H1 (cell line): ENCODE results near the gene TGFBR1. TPM values are rescaled to one million over a fixed set of nuclear protein-coding genes. Genes with fewer than 3 reads are reported as not detected.

Experiments
- CTCF ChIA-PET: fragments of 300-600 bp; sonication (Branson Sonifier 250); formaldehyde crosslinking; loops from one replicate; lab custom pipeline; 2021; ENCODE audit not compliant: partially characterized antibody; lab: Charles Lee
- POLR2A ChIA-PET: fragments of 300-600 bp; sonication (Branson Sonifier 250); formaldehyde crosslinking; loops from one replicate; lab custom pipeline; 2021; ENCODE audit warnings: inconsistent platforms; ENCODE audit not compliant: partially characterized antibody; lab: Charles Lee
- DNase-seq, 2 experiments: peaks; one replicate each; pipeline versions ENCODE4 v3.0.0 to v3.0.0-alpha.2; 2010 to 2022; ENCODE audit warnings: low spot score in 2 of 2, low read depth in 1 of 2, mixed read lengths in 1 of 2
- FAIRE-seq: peaks from 2 replicates; lab custom pipeline; 2011; peaks lifted over from hg19 to GRCh38; lab: Jason Lieb, UNC
- H2AFZ ChIP-seq: 2 replicates; pipeline ENCODE4 v1.8.1; 2012; ENCODE audit warnings: low read length, inconsistent platforms
- H2AK5ac ChIP-seq: 2 replicates; pipeline ENCODE4 v1.6.1; 2013; ENCODE audit warnings: low read depth, low read length
- H2BK120ac ChIP-seq: replicated peaks from 2 replicates; pipeline ENCODE3; 2013; ENCODE audit warnings: low read depth, low read length, inconsistent platforms
- H2BK12ac ChIP-seq: 2 replicates; pipeline ENCODE4 v1.6.1; 2013; ENCODE audit warnings: low read depth, low read length
- H2BK15ac ChIP-seq: 2 replicates; pipeline ENCODE4 v1.6.1; 2013; ENCODE audit warnings: low read length
- H2BK20ac ChIP-seq: 2 replicates; pipeline ENCODE4 v1.6.1; 2013; ENCODE audit warnings: low read length
- H2BK5ac ChIP-seq: 2 replicates; pipeline ENCODE4 v1.6.1; 2013; ENCODE audit warnings: low read depth, low read length
- H3K14ac ChIP-seq: 2 replicates; pipeline ENCODE4 v1.6.1; 2013; ENCODE audit warnings: inconsistent platforms; ENCODE audit not compliant: insufficient read length
- H3K18ac ChIP-seq: 2 replicates; pipeline ENCODE4 v1.6.1; 2013; ENCODE audit warnings: low read length; ENCODE audit errors: extremely low read depth
- H3K23ac ChIP-seq: 2 replicates; pipeline ENCODE4 v1.6.1; 2013; ENCODE audit warnings: inconsistent platforms; ENCODE audit not compliant: insufficient read length
- H3K23me2 ChIP-seq: 2 replicates; pipeline ENCODE4 v1.6.1; 2013; ENCODE audit warnings: low read depth, low read length
- H3K27ac ChIP-seq: 2 replicates; pipeline ENCODE4 v1.6.1; 2011; ENCODE audit warnings: low read depth, low read length, inconsistent platforms
- H3K27me3 ChIP-seq, 4 experiments: replicated peaks in 1 of 4; 1 replicate in 1 of 4; 2 replicates in 3 of 4; pipeline versions ENCODE4 v1.6.1 to v1.8.1; 2011 to 2013; ENCODE audit warnings: low read length in 3 of 4, mild to moderate bottlenecking in 3 of 4, inconsistent platforms in 2 of 4, mixed read lengths in 2 of 4, moderate library complexity in 1 of 4; ENCODE audit not compliant: control insufficient read depth in 3 of 4, insufficient read depth in 3 of 4; ENCODE audit errors: extremely low read depth in 1 of 4
- H3K36me3 ChIP-seq, 4 experiments: 2 replicates each; pipeline versions ENCODE4 v1.6.1 to v1.8.1; 2011 to 2013; ENCODE audit warnings: mild to moderate bottlenecking in 4 of 4, low read length in 3 of 4, moderate library complexity in 2 of 4, control low read depth in 1 of 4, inconsistent platforms in 1 of 4; ENCODE audit not compliant: insufficient read depth in 4 of 4, control insufficient read depth in 2 of 4
- H3K4ac ChIP-seq: replicated peaks from 2 replicates; pipeline ENCODE3; 2013; ENCODE audit warnings: low read length, low read depth, mixed read lengths, inconsistent platforms; ENCODE audit not compliant: insufficient read length
- H3K4me1 ChIP-seq, 4 experiments: replicated peaks in 1 of 4; 1 replicate in 1 of 4; 2 replicates in 3 of 4; pipeline versions ENCODE4 v1.6.1 to v1.8.1; 2011 to 2013; ENCODE audit warnings: low read length in 3 of 4, inconsistent platforms in 2 of 4, mixed read lengths in 1 of 4; ENCODE audit not compliant: insufficient read depth in 4 of 4, control insufficient read depth in 3 of 4
- H3K4me2 ChIP-seq, 2 experiments: 2 replicates each; pipeline versions ENCODE4 v1.6.1 to v1.8.1; 2011 to 2013; ENCODE audit warnings: low read depth in 2 of 2, low read length in 2 of 2, control low read depth in 1 of 2, inconsistent platforms in 1 of 2, mild to moderate bottlenecking in 1 of 2; ENCODE audit not compliant: insufficient read depth in 1 of 2
- H3K4me3 ChIP-seq, 4 experiments: fragments of 200-600, 300-600 bp in 1 of 4; sonication (generic), shearing (Covaris generic), sonication (Bioruptor Twin) in 1 of 4; 2 replicates each; pipeline versions ENCODE4 v1.5.1 to v1.8.1; 2011 to 2016; ENCODE audit warnings: low read length in 4 of 4, low read depth in 3 of 4, control low read depth in 2 of 4, inconsistent platforms in 2 of 4, mild to moderate bottlenecking in 2 of 4, mixed read lengths in 1 of 4, moderate library complexity in 1 of 4; ENCODE audit not compliant: insufficient read depth in 2 of 4; ENCODE audit errors: extremely low read depth in 1 of 4
- H3K56ac ChIP-seq: replicated peaks from 2 replicates; pipeline ENCODE3; 2013; ENCODE audit warnings: low read depth, mild to moderate bottlenecking, mixed read lengths, low read length, inconsistent platforms; ENCODE audit not compliant: insufficient read length
- H3K79me1 ChIP-seq: 2 replicates; pipeline ENCODE4 v1.6.1; 2013; ENCODE audit warnings: low read depth, low read length, control low read depth
- H3K79me2 ChIP-seq, 2 experiments: 2 replicates each; pipeline versions ENCODE4 v1.6.1 to v1.8.1; 2012 to 2013; ENCODE audit warnings: low read length in 2 of 2, mild to moderate bottlenecking in 2 of 2, inconsistent platforms in 1 of 2; ENCODE audit not compliant: insufficient read depth in 2 of 2, control insufficient read depth in 1 of 2
- H3K9ac ChIP-seq, 4 experiments: replicated peaks in 1 of 4; 1 replicate in 1 of 4; 2 replicates in 3 of 4; pipeline versions ENCODE4 v1.6.1 to v1.8.1; 2011 to 2013; ENCODE audit warnings: low read depth in 3 of 4, low read length in 3 of 4, control low read depth in 2 of 4, mild to moderate bottlenecking in 2 of 4, moderate library complexity in 2 of 4, inconsistent platforms in 1 of 4; ENCODE audit errors: extremely low read depth in 1 of 4
- H3K9me3 ChIP-seq, 2 experiments: 2 replicates each; pipeline versions ENCODE4 v1.6.1 to v1.8.1; 2012 to 2013; ENCODE audit warnings: mild to moderate bottlenecking in 2 of 2, moderate library complexity in 2 of 2, control low read depth in 1 of 2, inconsistent platforms in 1 of 2, low read depth in 1 of 2, low read length in 1 of 2, mixed read lengths in 1 of 2; ENCODE audit not compliant: insufficient read depth in 2 of 2
- H4K20me1 ChIP-seq, 2 experiments: replicated peaks in 1 of 2; 2 replicates each; pipeline versions ENCODE3 to v1.8.1; 2011 to 2013; ENCODE audit warnings: inconsistent platforms in 2 of 2, low read length in 2 of 2, mild to moderate bottlenecking in 1 of 2; ENCODE audit not compliant: insufficient read depth in 2 of 2, control insufficient read depth in 1 of 2
- H4K5ac ChIP-seq: 2 replicates; pipeline ENCODE4 v1.6.1; 2013; ENCODE audit warnings: low read length, low read depth, mixed read lengths, inconsistent platforms; ENCODE audit not compliant: insufficient read length
- H4K8ac ChIP-seq: 2 replicates; pipeline ENCODE4 v1.8.0; 2013; ENCODE audit warnings: mild to moderate bottlenecking, moderate library complexity, low read length, inconsistent platforms; ENCODE audit not compliant: insufficient read depth; ENCODE audit errors: extremely low read depth
- H4K91ac ChIP-seq: replicated peaks from 2 replicates; pipeline ENCODE3; 2013; ENCODE audit warnings: low read length, mixed read lengths, inconsistent platforms; ENCODE audit not compliant: insufficient read length
- ATF2 ChIP-seq: IDR thresholded peaks from 2 replicates; pipeline ENCODE4 v1.6.1; 2012; ENCODE audit warnings: low read length, inconsistent platforms
- ATF3 ChIP-seq: IDR thresholded peaks from 2 replicates; pipeline ENCODE4 v1.6.1; 2011; ENCODE audit warnings: low read depth, mild to moderate bottlenecking, low read length; ENCODE audit not compliant: insufficient read depth
- CTBP2 ChIP-seq: IDR thresholded peaks from 2 replicates; pipeline ENCODE4 v1.7.0; 2011; ENCODE audit warnings: borderline replicate concordance, mild to moderate bottlenecking, moderate library complexity, mixed read lengths, low read length; ENCODE audit not compliant: insufficient read depth, insufficient read length
- EGR1 ChIP-seq: IDR thresholded peaks from 2 replicates; pipeline ENCODE4 v1.6.1; 2011; ENCODE audit warnings: low read depth, low read length, borderline replicate concordance
- HDAC6 ChIP-seq: IDR thresholded peaks from one replicate; pipeline ENCODE4 v1.7.1; 2012; ENCODE audit warnings: low read depth, mild to moderate bottlenecking, inconsistent platforms, low read length, moderate library complexity
- NANOG ChIP-seq: IDR thresholded peaks from 2 replicates; pipeline ENCODE4 v1.6.1; 2011; ENCODE audit warnings: low read length, low read depth, mild to moderate bottlenecking, inconsistent platforms; ENCODE audit not compliant: insufficient read depth, poor library complexity, severe bottlenecking
- POU5F1 ChIP-seq: IDR thresholded peaks from 2 replicates; pipeline ENCODE4 v1.6.1; 2011; ENCODE audit warnings: low read depth, mild to moderate bottlenecking, low read length, moderate library complexity
- SAP30 ChIP-seq: fragments of 300-600 bp; sonication (generic); IDR thresholded peaks from 2 replicates; pipeline ENCODE4 v1.7.1; 2012; ENCODE audit warnings: low read length, moderate library complexity, mild to moderate bottlenecking, inconsistent platforms; ENCODE audit not compliant: insufficient read depth, insufficient replicate concordance
- SP2 ChIP-seq: IDR thresholded peaks from 2 replicates; pipeline ENCODE4 v1.6.1; 2012; ENCODE audit warnings: mild to moderate bottlenecking, low read length, inconsistent platforms
- SP4 ChIP-seq: IDR thresholded peaks from 2 replicates; pipeline ENCODE4 v1.6.1; 2012; ENCODE audit warnings: low read length, inconsistent platforms
- SRF ChIP-seq: IDR thresholded peaks from 2 replicates; pipeline ENCODE4 v1.6.1; 2011; ENCODE audit warnings: mild to moderate bottlenecking, low read depth, low read length, moderate library complexity
- TAF1 ChIP-seq: IDR thresholded peaks from 2 replicates; pipeline ENCODE4 v1.6.1; 2011; ENCODE audit warnings: mild to moderate bottlenecking, low read depth, low read length
- WGBS, 2 experiments: shearing (Covaris generic) in 1 of 2; methylation state at CpG; one replicate each; pipeline versions ENCODE4 v1.1.6 to v1.1.7; 2013 to 2015; ENCODE audit warnings: low lambda C conversion rate in 2 of 2, mixed read lengths in 2 of 2, inconsistent platforms in 1 of 2, low coverage in 1 of 2, missing lambda C conversion rate in 1 of 2; ENCODE audit not compliant: insufficient replicate concordance in 2 of 2, insufficient coverage in 1 of 2, insufficient read length in 1 of 2; ENCODE audit errors: extremely low coverage in 1 of 2, missing lambda C conversion rate in 1 of 2; 5-methylcytosine and 5-hydroxymethylcytosine counted together
- polyA plus RNA-seq, 7 experiments: library from polyadenylated mRNA; depleted of rRNA in 3 of 7; stranded (reverse) in 5 of 7; unstranded in 2 of 7; fragments of >200 nt in 5 of 7; fragments of 200-250 nt in 2 of 7; gene quantifications; 1 replicate in 5 of 7; 2 replicates in 1 of 7; 4 replicates in 1 of 7; pipeline versions ENCODE4 v1.2.1 to v1.2.3, GENCODE V29; 2011 to 2013; ENCODE audit warnings: missing spikeins in 2 of 7, mixed read lengths in 2 of 7
- total RNA-seq: library from RNA; stranded (reverse); fragmentation: NEBNext Ultra II Directional; extraction: Animal tissue kit (Norgen Biotek cat#: 25700); gene quantifications from 2 replicates; pipeline ENCODE4 v1.2.1, GENCODE V29; 2021

TGFBR1 gene
- total and polyA plus RNA-seq, 2 of the 8 experiments (the other 6 are each of a cell fraction or from before 2014, with no cell fraction given): 16.8 to 52.4 TPM

DNA sequence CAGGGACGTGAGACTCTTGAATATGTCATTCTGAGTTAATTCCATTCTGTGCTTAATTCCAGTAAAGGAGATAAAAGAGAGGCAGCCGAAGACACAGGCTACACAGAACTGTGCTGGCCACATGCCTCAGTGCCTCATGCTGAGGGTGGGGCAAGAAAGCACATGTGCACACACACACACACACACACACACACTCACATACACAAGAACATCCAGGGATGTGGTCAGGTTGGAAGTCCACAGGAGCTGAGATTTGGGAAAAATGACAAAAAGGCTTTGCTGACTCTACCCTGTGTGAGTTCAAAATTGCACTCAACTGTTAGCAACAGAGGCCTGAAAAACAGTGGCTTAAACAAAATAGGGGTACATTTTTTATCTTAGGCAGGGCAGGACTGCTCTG is 76.3 kb downstream of the TGFBR1 start:
- no peak overlapping the region for H3K4me2 ChIP-seq
- H3K79me2 ChIP-seq: no peaks in the 10 kb centered on the region
- peaks cover 0 to 4% (median 1%) of the 10 kb centered on the region in 4 experiments; a peak in 2 of 7 replicates for H3K4me1 ChIP-seq
- DNase-seq: no peak
- H3K4me3 ChIP-seq: no peak overlapping the region
- H3K23ac ChIP-seq: no peak overlapping the region
- FAIRE-seq: no peak
- no peak overlapping the region for H3K9ac ChIP-seq
- H2AFZ ChIP-seq: no peak overlapping the region
- H4K8ac ChIP-seq: no peak overlapping the region
- no peak overlapping the region for H2BK15ac ChIP-seq
- no peaks in the 10 kb centered on the region for H3K23me2 ChIP-seq
- H2BK120ac ChIP-seq: no peak overlapping the region
- no peak overlapping the region for H2BK20ac ChIP-seq
- no peak overlapping the region for H3K56ac ChIP-seq
- H3K18ac ChIP-seq: no peak overlapping the region
- H4K5ac ChIP-seq: no peak overlapping the region
- ChIA-PET POLR2A (no interaction called here), CTCF (interaction anchor here (0.6 to 2.3 kb wide), 4 partner anchors 19 to 60 kb away, joined by 3 to 9 read pairs (median 4); no protein-coding TSS in a partner anchor)
- 92% methylated on average over 2 of the region's 2 CpGs; no CpG with 5 or more reads in 1 of the 2 experiments for WGBS, 2 experiments
- no peaks in the 10 kb centered on the region for H3K9me3 ChIP-seq
- H2AK5ac ChIP-seq: no peak overlapping the region
- no peaks in the 10 kb centered on the region for H4K20me1 ChIP-seq
- no peaks in the 10 kb centered on the region for H3K79me1 ChIP-seq
- H2BK5ac ChIP-seq: no peak overlapping the region
- no peaks in the 10 kb centered on the region for H3K36me3 ChIP-seq
- no peak overlapping the region for H2BK12ac ChIP-seq
- H3K27ac ChIP-seq: no peak overlapping the region
- H4K91ac ChIP-seq: no peak overlapping the region
- no peak overlapping the region for H3K14ac ChIP-seq
- H3K27me3 ChIP-seq: no peaks in the 10 kb centered on the region
- H3K4ac ChIP-seq: no peak overlapping the region
- TF ChIP-seq CTBP2: no peak
- no peak for TF ChIP-seq ATF3
- TF ChIP-seq HDAC6: no peak
- TF ChIP-seq SRF: no peak
- TF ChIP-seq POU5F1: no peak
- no peak for TF ChIP-seq ATF2
- no peak for TF ChIP-seq NANOG
- no peak for TF ChIP-seq SAP30
- no peak for TF ChIP-seq SP4
- no peak for TF ChIP-seq SP2
- TF ChIP-seq EGR1: no peak
- no peak for TF ChIP-seq TAF1
